Neuron (in vitro differentiated cells): ENCODE measurements around the gene PITPNM1.
"Not testable (repeated sequence)": the region's sequence is repeated elsewhere in the genome, so short reads cannot be mapped to it uniquely, and the experiment has no call there.

Experiments
- H2AFZ ChIP-seq: one replicate; pipeline ENCODE4 v1.6.1; 2013; ENCODE audit warnings: low read depth, mild to moderate bottlenecking, inconsistent platforms, low read length, moderate library complexity
- H3K27me3 ChIP-seq: one replicate; pipeline ENCODE4 v1.6.1; 2013; ENCODE audit warnings: low read length; ENCODE audit not compliant: insufficient read depth
- H3K36me3 ChIP-seq: one replicate; pipeline ENCODE4 v1.6.1; 2013; ENCODE audit warnings: low read length; ENCODE audit not compliant: insufficient read depth
- H3K4me1 ChIP-seq: one replicate; pipeline ENCODE4 v1.6.1; 2013; ENCODE audit warnings: low read length; ENCODE audit not compliant: insufficient read depth
- H3K4me3 ChIP-seq: 2 replicates; pipeline ENCODE4 v1.5.1; 2013; ENCODE audit warnings: mild to moderate bottlenecking, low read length, moderate library complexity
- H3K9me3 ChIP-seq: one replicate; pipeline ENCODE4 v1.6.1; 2013; ENCODE audit warnings: low read length

PITPNM1 gene

DNA sequence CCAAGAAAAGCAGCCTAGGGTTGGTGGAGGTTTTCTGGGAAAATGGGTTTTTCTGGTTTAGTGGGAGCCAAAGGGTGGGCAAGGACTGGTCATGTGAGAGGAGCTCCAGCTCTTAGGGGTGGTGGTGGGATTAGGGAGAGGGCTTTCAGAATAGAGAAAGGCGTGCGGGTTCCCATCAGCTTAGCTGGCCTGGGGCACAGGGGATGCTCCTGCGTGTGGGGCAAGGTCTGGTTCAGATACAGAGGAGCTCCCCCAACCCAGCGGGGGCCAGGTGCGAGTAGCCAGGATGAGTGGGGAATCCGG is 36.8 kb downstream of the PITPNM1 start:
- Histone ChIP-seq H3K27me3 (no peaks in the 10 kb centered on the region), H3K4me3 (peak overlapping the region; percentile 86), H3K36me3 (no peaks in the 10 kb centered on the region), H3K4me1 (peaks cover 20% of the 10 kb centered on the region), H2AFZ (no peak overlapping the region), H3K9me3 (no peaks in the 10 kb centered on the region)

DNA sequence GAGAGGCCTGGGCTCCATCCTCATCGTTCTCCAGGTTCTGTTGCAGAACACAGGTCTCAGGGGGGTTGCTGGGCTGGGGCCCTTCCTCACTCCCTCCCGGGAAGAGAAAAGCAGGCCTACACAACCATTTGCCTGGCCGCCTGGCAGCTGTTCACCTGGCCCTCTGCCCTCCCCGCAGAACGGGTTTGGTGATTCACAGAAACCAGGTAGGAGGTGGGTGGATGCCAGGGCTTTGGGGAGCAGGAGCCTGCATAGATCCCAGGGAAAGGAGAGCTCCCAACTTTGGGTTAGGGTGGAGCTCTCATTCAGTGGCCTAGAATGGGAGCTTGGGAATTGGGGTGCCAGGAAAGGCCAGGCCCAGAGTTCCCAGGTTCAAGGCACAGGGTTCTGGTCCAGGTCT is 37.1 kb downstream of the PITPNM1 start:
- no peaks in the 10 kb centered on the region for H3K9me3 ChIP-seq
- peaks cover 20% of the 10 kb centered on the region for H3K4me1 ChIP-seq
- peak overlapping the region; percentile 86 for H3K4me3 ChIP-seq
- H3K27me3 ChIP-seq: no peaks in the 10 kb centered on the region
- no peak overlapping the region for H2AFZ ChIP-seq
- H3K36me3 ChIP-seq: no peaks in the 10 kb centered on the region

DNA sequence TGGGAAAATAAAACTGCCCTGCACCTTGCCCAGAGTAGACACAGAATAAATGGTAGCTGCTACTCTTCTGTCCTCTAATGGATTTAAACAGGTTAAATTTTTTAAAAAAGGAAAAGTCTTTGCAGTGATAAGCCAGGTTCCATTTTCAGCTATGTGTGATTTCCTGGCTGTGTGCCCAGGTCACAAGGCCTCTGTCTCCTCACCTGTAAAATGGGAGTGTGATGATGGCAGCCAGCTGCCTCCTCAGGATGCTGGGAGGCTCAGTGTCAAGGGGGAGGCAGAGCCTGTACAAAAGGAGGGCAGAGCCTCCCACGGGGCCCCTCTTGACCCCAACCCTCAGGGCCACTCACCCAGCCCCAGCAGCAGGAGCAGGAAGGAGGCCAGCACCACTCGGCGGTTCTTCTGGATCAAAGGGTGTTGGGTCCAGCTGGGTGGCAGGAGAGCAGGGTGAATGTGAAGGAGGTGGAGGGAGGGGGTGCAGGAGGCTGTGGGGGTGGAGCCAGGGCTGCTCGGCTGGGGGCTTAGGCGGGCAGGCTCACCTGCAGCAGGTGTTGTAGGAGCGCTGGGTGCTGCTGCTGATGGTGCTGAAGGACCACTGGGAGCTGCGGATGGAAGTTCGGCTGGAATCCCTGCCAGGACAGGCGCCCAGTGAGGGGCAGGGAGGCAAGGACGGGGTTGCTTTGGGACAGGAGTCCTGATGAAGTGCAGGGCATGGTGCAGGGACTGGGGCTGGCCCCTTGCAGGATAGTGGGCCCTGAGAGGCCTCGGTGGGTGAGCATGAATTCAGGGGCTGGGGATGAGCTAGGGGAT is 38.0 kb downstream of the PITPNM1 start:
- peaks cover 20% of the 10 kb centered on the region for H3K4me1 ChIP-seq
- H2AFZ ChIP-seq: no peak overlapping the region
- no peak overlapping the region for H3K4me3 ChIP-seq
- H3K27me3 ChIP-seq: no peaks in the 10 kb centered on the region
- no peaks in the 10 kb centered on the region for H3K9me3 ChIP-seq
- H3K36me3 ChIP-seq: no peaks in the 10 kb centered on the region

DNA sequence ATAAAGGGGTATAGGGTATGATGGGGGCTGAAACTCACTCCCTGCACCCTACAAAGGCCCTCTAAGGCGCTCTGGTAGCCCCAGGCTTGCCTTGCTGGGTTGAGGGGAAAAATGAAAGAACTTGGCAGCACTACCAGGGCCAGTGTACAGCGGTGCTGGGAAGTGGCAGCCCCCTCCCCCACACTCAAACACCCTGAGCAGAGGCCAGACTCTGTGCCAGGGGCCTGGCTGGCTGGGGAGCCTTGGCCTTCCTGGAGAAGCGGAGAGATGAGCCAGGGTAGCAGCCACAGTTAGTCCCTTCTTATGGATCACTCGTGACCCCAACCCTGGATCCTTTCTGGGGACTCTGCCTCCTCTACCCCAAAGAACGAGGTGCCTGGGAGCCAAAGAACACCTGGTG is 38.8 kb downstream of the PITPNM1 start:
- H2AFZ ChIP-seq: no peak overlapping the region
- H3K36me3 ChIP-seq: no peaks in the 10 kb centered on the region
- no peak overlapping the region for H3K4me3 ChIP-seq
- H3K9me3 ChIP-seq: no peaks in the 10 kb centered on the region
- no peaks in the 10 kb centered on the region for H3K27me3 ChIP-seq
- peaks cover 20% of the 10 kb centered on the region for H3K4me1 ChIP-seq

DNA sequence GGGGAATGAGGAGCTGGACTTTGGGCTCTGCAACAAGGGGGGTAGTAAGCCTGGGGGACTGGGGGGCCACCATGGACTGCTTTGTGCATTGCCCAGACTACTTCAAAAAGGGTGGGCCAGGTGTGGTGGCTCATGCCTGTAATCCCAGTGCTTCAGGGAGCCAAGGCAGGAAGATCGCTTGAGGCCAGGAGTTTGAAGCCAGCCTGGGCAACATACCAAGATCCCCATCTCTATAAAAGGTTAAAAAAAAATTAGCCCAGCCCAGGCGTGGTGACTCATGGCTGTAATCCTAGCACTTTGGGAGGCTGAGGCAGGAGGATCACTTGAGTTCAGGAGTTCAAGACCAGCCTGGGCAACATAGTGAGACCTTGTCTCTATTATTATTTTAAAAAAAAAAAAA is 39.6 kb downstream of the PITPNM1 start:
- H3K4me3 ChIP-seq: peak overlapping the region; percentile 49

DNA sequence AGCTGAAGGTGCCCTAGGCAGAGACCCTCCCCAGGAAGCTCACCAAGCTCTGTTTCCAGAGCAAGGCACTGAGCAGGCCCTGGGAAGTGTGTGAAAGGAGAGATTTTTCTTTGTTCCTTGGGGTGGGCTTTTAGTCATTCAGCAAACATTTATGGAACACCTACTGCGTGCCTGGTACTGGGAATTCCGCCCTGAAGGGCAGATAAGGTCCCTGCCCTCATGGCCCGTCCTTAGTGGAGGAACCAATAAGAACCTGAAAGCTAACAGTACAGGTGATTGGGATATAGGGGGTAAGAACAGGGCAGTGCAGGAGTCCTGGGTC is 40.0 kb downstream of the PITPNM1 start:
- no peaks in the 10 kb centered on the region for H3K27me3 ChIP-seq
- H3K36me3 ChIP-seq: no peaks in the 10 kb centered on the region
- H3K4me1 ChIP-seq: peaks cover 20% of the 10 kb centered on the region
- H3K9me3 ChIP-seq: no peaks in the 10 kb centered on the region
- H2AFZ ChIP-seq: no peak overlapping the region
- peak overlapping the region; percentile 49 for H3K4me3 ChIP-seq

More for the DNA sequence above, 39.6 kb downstream of the PITPNM1 start:
- not testable (repeated sequence) for H3K27me3 ChIP-seq, H3K9me3 ChIP-seq, H3K36me3 ChIP-seq, H2AFZ ChIP-seq
- H3K4me1 ChIP-seq: peaks cover 20% of the 10 kb centered on the region

DNA sequence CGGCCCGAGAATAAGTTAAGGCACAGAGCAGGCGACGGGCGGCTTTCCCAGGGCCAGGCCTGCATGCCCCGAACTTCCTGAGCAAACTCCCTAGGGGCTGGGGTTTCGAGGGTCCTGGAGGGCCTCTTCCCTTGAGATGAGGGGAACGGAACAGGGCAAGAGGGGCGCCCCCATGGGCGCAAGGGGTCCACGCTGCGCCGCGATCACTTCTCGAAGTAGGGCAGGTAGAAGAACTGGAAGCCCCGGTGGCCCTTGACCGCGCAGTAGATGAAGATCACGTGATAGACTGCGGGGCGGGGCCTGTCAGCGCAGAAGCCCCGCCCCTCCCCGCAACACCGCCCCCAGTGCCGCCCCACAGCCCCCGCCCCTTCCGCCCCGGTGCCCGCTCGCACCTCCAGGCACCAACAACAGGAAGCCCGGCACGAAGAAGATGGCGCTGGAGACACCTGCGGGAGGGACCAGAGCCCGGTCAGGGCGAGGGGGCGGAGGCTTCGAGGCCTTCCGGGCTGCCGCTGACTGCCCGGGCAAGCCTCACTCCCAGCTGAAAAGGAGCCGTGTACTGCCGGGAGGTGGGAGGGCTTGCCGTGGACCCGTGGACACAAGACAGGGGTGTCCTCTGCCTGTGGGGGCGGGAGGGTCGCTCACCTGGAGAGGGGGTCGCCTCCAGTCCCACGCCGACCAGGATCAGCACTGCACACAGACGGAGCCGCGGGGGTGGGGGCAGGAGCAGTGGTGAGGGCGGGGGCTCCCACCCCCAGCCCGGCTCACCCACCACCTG is 40.6 kb downstream of the PITPNM1 start:
- H3K4me3 ChIP-seq: peak overlapping the region; percentile 49

DNA sequence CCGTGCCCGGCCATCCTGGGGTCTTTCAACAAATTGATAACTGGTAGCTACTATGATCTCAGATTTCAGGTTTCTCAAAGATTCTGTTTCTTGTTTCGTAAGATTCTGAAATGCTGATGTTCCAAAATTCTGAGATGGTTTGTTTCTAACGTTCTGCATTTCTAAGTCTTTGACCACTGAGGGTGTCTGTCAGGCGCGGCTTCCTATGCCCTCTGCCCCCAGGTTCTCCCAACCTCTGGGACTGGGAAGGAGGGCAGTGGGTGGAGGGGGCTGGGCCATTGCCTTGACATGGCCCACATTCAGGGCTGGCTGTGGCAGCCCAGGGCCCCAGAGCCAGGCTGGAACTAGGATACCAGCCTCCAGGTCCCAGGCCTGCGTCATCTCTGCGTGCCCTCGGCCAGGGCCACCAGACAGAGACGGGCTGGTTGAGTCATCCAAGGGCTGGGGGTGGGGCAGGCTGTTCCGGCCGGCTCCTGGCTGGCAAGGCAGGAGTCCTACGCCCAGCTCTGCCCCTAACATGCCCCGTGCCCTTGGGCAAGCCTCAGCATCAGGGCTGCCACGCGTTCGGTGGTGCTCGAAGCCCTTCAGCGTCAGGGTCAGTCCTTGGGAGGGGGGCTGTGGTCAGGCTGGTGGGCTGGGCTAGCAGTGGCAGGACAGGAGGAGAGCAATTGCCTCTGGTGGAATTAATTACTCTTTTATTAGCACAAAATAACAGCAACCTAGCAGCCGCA is 41.3 kb downstream of the PITPNM1 start:
- H3K36me3 ChIP-seq: no peaks in the 10 kb centered on the region
- H3K4me3 ChIP-seq: peak overlapping the region; percentile 25
- no peak overlapping the region for H2AFZ ChIP-seq
- no peaks in the 10 kb centered on the region for H3K9me3 ChIP-seq
- H3K4me1 ChIP-seq: peaks cover 17% of the 10 kb centered on the region
- H3K27me3 ChIP-seq: no peaks in the 10 kb centered on the region

More for the DNA sequence above, 40.6 kb downstream of the PITPNM1 start:
- Histone ChIP-seq H3K4me1 (peaks cover 20% of the 10 kb centered on the region), H3K9me3 (no peaks in the 10 kb centered on the region), H3K36me3 (no peaks in the 10 kb centered on the region), H3K27me3 (no peaks in the 10 kb centered on the region), H2AFZ (no peak overlapping the region)

DNA sequence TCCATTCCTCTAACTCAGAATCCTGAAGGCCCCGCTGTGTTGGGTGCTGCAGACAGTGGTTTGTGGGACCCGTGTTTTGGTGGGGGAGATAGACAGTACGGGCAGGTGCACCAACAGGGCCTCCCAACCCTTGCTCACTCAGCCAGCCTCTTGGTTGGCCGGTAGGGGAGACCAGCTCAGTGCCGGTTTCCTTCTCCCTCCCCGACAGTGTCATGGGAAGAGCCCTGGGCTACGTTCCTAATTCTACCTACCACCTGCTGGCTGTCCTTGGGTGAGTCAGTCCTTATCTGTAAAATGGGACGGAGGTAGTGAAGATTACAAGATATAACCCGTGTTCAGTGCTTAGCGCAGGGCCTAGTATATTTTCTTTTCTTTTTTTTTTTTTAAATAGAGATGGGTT is 42.0 kb downstream of the PITPNM1 start:
- Histone ChIP-seq H3K4me3 (no peak overlapping the region), H3K36me3 (no peaks in the 10 kb centered on the region), H2AFZ (no peak overlapping the region)

DNA sequence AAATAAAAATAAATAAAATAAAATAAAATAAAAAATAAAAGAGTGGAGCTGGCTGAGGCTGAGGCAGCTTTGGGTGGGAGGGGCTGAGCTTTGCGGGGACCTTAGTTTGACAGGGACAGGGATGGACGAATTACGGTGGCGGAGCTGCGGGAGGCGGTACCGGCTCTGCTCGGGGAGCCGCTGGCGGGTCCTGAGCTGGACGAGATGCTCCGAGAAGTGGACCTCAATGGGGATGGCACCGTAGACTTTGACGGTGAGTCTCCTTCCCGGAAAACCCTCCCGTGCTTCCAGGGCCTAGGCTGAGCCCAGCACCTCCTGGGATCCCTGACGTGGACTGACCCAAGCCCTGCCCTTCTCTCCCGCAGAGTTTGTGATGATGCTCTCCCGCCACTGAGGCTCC is 46.9 kb downstream of the PITPNM1 start:
- Histone ChIP-seq H3K36me3 (no peaks in the 10 kb centered on the region), H3K9me3 (no peaks in the 10 kb centered on the region), H3K4me3 (no peak overlapping the region), H2AFZ (no peak overlapping the region), H3K4me1 (no peaks in the 10 kb centered on the region), H3K27me3 (no peaks in the 10 kb centered on the region)

More for the DNA sequence above, 42.0 kb downstream of the PITPNM1 start:
- H3K27me3 ChIP-seq: no peaks in the 10 kb centered on the region
- H3K4me1 ChIP-seq: peaks cover 14% of the 10 kb centered on the region
- no peaks in the 10 kb centered on the region for H3K9me3 ChIP-seq

DNA sequence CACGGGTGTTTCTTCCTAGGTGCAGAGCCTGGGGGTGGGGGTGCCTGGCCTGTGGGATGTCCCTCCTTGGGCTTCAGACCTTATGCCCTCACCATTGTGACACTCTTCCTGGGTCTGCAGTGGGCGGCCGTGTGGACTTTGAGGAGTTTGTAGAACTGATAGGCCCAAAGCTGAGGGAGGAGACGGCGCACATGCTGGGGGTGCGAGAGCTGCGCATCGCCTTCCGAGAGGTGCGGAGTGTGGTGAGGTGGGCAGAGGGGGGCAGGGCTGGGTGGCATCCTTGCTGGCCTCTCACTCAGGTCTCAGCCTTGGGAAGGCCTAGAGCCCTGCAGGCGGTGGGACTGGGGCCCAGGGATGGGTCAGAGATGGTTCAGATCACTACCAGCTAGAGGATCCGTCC is 47.7 kb downstream of the PITPNM1 start:
- H3K9me3 ChIP-seq: no peaks in the 10 kb centered on the region
- H2AFZ ChIP-seq: no peak overlapping the region
- no peaks in the 10 kb centered on the region for H3K27me3 ChIP-seq
- no peaks in the 10 kb centered on the region for H3K4me1 ChIP-seq
- no peaks in the 10 kb centered on the region for H3K36me3 ChIP-seq
- no peak overlapping the region for H3K4me3 ChIP-seq

DNA sequence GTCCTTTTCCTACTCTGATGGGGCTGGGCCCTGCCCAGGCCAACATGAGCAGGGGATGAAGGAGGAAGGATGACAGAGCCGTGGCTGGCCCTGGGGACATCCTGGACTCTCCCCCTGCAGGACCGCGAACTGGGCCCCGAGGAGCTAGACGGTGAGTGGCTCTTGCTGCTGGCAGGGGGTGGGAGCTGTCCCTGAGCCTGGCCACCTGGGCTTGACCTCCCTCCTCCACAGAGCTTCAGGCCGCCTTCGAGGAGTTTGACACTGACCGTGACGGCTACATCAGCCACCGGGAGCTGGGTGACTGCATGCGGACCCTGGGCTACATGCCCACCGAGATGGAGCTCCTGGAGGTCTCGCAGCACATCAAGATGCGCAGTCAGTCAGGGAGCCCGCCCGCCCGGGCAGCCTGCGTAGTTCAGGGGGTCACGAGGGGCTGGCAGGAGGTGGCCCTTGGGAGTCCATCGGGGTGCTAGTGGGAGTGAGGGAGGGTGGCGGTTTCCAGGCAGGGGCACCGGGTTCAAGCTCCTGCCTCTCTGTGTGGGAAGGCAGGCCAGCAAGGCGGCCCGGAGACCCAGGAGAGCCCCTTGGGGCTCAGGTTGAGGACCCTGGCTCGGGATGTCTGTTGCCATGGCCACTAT is 49.0 kb downstream of the PITPNM1 start:
- H3K9me3 ChIP-seq: no peaks in the 10 kb centered on the region
- H3K27me3 ChIP-seq: no peaks in the 10 kb centered on the region
- H3K4me3 ChIP-seq: no peak overlapping the region
- no peaks in the 10 kb centered on the region for H3K36me3 ChIP-seq
- H3K4me1 ChIP-seq: no peaks in the 10 kb centered on the region
- H2AFZ ChIP-seq: no peak overlapping the region

DNA sequence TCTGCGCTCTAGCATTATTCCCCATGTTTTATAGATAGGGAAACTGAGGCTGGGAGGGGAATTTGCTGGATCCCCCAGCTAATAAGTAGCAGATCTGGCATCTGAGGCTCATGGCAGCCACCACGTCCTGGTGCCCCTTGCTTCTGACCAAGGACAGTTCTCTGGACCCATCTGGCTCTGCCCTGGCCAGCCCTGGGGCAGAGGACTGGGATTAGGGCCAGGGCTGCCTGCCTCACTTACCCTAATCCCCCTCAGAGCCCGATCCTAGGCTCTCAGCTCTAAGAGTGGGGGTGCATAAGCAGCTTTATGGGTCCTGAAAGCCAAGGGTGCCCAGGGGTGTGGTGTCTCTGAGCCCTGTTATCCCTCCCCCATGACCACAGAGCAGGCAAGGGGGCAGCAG is 50.1 kb downstream of the PITPNM1 start, which contains the start of gene CABP4:
TSS of gene CABP4 (plus strand) at position 301 of the 400 bp plus-strand sequence. CDS start at position 371, 70 bp downstream.
- H3K4me1 ChIP-seq: peaks cover 3% of the 10 kb centered on the region
- H3K36me3 ChIP-seq: no peaks in the 10 kb centered on the region
- no peak within 1 kb of the TSS for H2AFZ ChIP-seq
- H3K9me3 ChIP-seq: no peaks in the 10 kb centered on the region
- no peaks in the 10 kb centered on the region for H3K27me3 ChIP-seq
- H3K4me3 ChIP-seq: no peak within 1 kb of the TSS
